H9 (cell line): ENCODE measurements around the gene IL32. TPM values are rescaled to one million over a fixed set of nuclear protein-coding genes. Genes with fewer than 3 reads are reported as not detected.

ENCODE experiments used
- DNase-seq: peaks from one replicate; pipeline ENCODE4 v3.0.0-alpha.2; 2017
- H2AFZ ChIP-seq: one replicate; pipeline ENCODE4 v1.6.1; 2013; ENCODE audit warnings: mild to moderate bottlenecking, low read length, control low read depth, moderate library complexity
- H2AK5ac ChIP-seq: 2 replicates; pipeline ENCODE4 v1.6.1; 2013; ENCODE audit warnings: low read length, control low read depth, mixed read lengths; ENCODE audit not compliant: insufficient read length
- H2BK120ac ChIP-seq: one replicate; pipeline ENCODE4 v1.6.1; 2013; ENCODE audit warnings: low read depth, mild to moderate bottlenecking, low read length, control low read depth, inconsistent platforms; ENCODE audit not compliant: poor library complexity, severe bottlenecking
- H2BK12ac ChIP-seq: 2 replicates; pipeline ENCODE4 v1.6.1; 2013; ENCODE audit warnings: low read length, control low read depth, mixed read lengths, low read depth; ENCODE audit not compliant: insufficient read length
- H2BK15ac ChIP-seq: 2 replicates; pipeline ENCODE4 v1.6.1; 2013; ENCODE audit warnings: low read depth, low read length, control low read depth
- H2BK20ac ChIP-seq: one replicate; pipeline ENCODE4 v1.6.1; 2013; ENCODE audit warnings: low read depth, mild to moderate bottlenecking, low read length, control low read depth, inconsistent platforms; ENCODE audit not compliant: poor library complexity, severe bottlenecking
- H2BK5ac ChIP-seq: 2 replicates; pipeline ENCODE4 v1.6.1; 2013; ENCODE audit warnings: low read length, control low read depth, mixed read lengths; ENCODE audit not compliant: insufficient read length
- H3K14ac ChIP-seq: 2 replicates; pipeline ENCODE4 v1.6.1; 2013; ENCODE audit warnings: low read length, control low read depth; ENCODE audit not compliant: insufficient read depth
- H3K18ac ChIP-seq: 2 replicates; pipeline ENCODE4 v1.6.1; 2013; ENCODE audit warnings: low read depth, mild to moderate bottlenecking, mixed read lengths, low read length, control low read depth; ENCODE audit not compliant: insufficient read length
- H3K23ac ChIP-seq: 2 replicates; pipeline ENCODE4 v1.6.1; 2013; ENCODE audit warnings: low read length, control low read depth, mixed read lengths, low read depth; ENCODE audit not compliant: insufficient read length
- H3K23me2 ChIP-seq: 2 replicates; pipeline ENCODE4 v1.6.1; 2013; ENCODE audit warnings: low read depth, mild to moderate bottlenecking, mixed read lengths, low read length, control low read depth; ENCODE audit not compliant: insufficient read length, poor library complexity, severe bottlenecking
- H3K27ac ChIP-seq: 2 replicates; pipeline ENCODE4 v1.5.1; 2013; ENCODE audit warnings: low read length, control low read depth, mixed read lengths, low read depth; ENCODE audit not compliant: insufficient read length
- H3K27me3 ChIP-seq: 2 replicates; pipeline ENCODE4 v1.6.1; 2013; ENCODE audit warnings: low read length, control low read depth, inconsistent platforms; ENCODE audit not compliant: insufficient read depth
- H3K4ac ChIP-seq: 2 replicates; pipeline ENCODE4 v1.6.1; 2013; ENCODE audit warnings: low read depth, mild to moderate bottlenecking, control low read depth, inconsistent platforms, low read length, moderate library complexity
- H3K4me1 ChIP-seq: 2 replicates; pipeline ENCODE4 v1.6.1; 2013; ENCODE audit warnings: low read length, control low read depth, inconsistent platforms; ENCODE audit not compliant: insufficient read depth
- H3K4me2 ChIP-seq: 2 replicates; pipeline ENCODE4 v1.6.1; 2013; ENCODE audit warnings: low read length, control low read depth, mixed read lengths; ENCODE audit not compliant: insufficient read length, insufficient read depth
- H3K56ac ChIP-seq: 2 replicates; pipeline ENCODE4 v1.6.1; 2013; ENCODE audit warnings: low read depth, mild to moderate bottlenecking, mixed read lengths, low read length, control low read depth; ENCODE audit not compliant: insufficient read length
- H3K79me1 ChIP-seq: 2 replicates; pipeline ENCODE4 v1.6.1; 2013; ENCODE audit warnings: low read depth, mild to moderate bottlenecking, moderate library complexity, low read length, control low read depth, inconsistent platforms; ENCODE audit not compliant: insufficient read depth, poor library complexity, severe bottlenecking
- H3K79me2 ChIP-seq: 2 replicates; pipeline ENCODE4 v1.6.1; 2013; ENCODE audit warnings: low read length, control low read depth, inconsistent platforms; ENCODE audit not compliant: insufficient read depth
- H3K9ac ChIP-seq: 2 replicates; pipeline ENCODE4 v1.6.1; 2013; ENCODE audit warnings: low read length, control low read depth, mixed read lengths; ENCODE audit not compliant: insufficient read length; ENCODE audit errors: extremely low read depth
- H3K9me3 ChIP-seq: one replicate; pipeline ENCODE4 v1.6.1; 2013; ENCODE audit warnings: low read depth, low read length, inconsistent platforms; ENCODE audit not compliant: control insufficient read depth
- H3T11ph ChIP-seq: one replicate; pipeline ENCODE4 v1.6.1; 2013; ENCODE audit warnings: mild to moderate bottlenecking, low read length, control low read depth, inconsistent platforms
- H4K20me1 ChIP-seq: one replicate; pipeline ENCODE4 v1.6.1; 2013; ENCODE audit not compliant: control insufficient read depth, insufficient read length, insufficient read depth
- H4K5ac ChIP-seq: 2 replicates; pipeline ENCODE4 v1.6.1; 2013; ENCODE audit warnings: low read depth, mild to moderate bottlenecking, mixed read lengths, low read length, control low read depth; ENCODE audit not compliant: insufficient read length
- H4K8ac ChIP-seq: replicated peaks from 2 replicates; pipeline ENCODE4 v1.6.1; 2013; ENCODE audit warnings: low read length, control low read depth, mixed read lengths, low read depth; ENCODE audit not compliant: insufficient read length
- H4K91ac ChIP-seq: 2 replicates; pipeline ENCODE4 v1.6.1; 2013; ENCODE audit warnings: low read depth, mild to moderate bottlenecking, moderate library complexity, mixed read lengths, low read length, control low read depth; ENCODE audit not compliant: insufficient read length
- H3K27ac Mint-ChIP-seq, 3 experiments: 2 replicates in 2 of 3; 3 replicates in 1 of 3; pipeline ENCODE4 v1.8.0; 2020 to 2021; ENCODE audit warnings: mixed read lengths in 3 of 3, mild to moderate bottlenecking in 1 of 3, moderate library complexity in 1 of 3
- H3K27me3 Mint-ChIP-seq: 2 replicates; pipeline ENCODE4 v1.8.0; 2021; ENCODE audit warnings: low read depth, mild to moderate bottlenecking, moderate library complexity, mixed read lengths
- H3K36me3 Mint-ChIP-seq, 3 experiments: 2 replicates in 2 of 3; 3 replicates in 1 of 3; pipeline ENCODE4 v1.8.0; 2020 to 2021; ENCODE audit warnings: low read depth in 3 of 3, mixed read lengths in 3 of 3; ENCODE audit not compliant: insufficient read depth in 1 of 3
- H3K4me1 Mint-ChIP-seq, 2 experiments: 2 replicates each; pipeline ENCODE4 v1.8.0; 2020; ENCODE audit warnings: mixed read lengths in 2 of 2
- H3K4me3 Mint-ChIP-seq, 2 experiments: 2 replicates in 1 of 2; 3 replicates in 1 of 2; pipeline ENCODE4 v1.8.0; 2020 to 2021; ENCODE audit warnings: mild to moderate bottlenecking in 2 of 2, mixed read lengths in 2 of 2, moderate library complexity in 1 of 2
- H3K9me3 Mint-ChIP-seq, 2 experiments: 2 replicates in 1 of 2; 3 replicates in 1 of 2; pipeline ENCODE4 v1.8.0; 2020; ENCODE audit warnings: mild to moderate bottlenecking in 2 of 2, mixed read lengths in 2 of 2, moderate library complexity in 1 of 2
- WGBS: extraction: QIAGEN DNeasy Blood & Tissue Kit; methylation state at CpG from one replicate; pipeline ENCODE4 v1.1.7; 2013; ENCODE audit warnings: missing lambda C conversion rate, low lambda C conversion rate, mixed read lengths; ENCODE audit not compliant: insufficient read length; ENCODE audit errors: extremely low coverage; 5-methylcytosine and 5-hydroxymethylcytosine counted together
- total RNA-seq: library from RNA; stranded (reverse); gene quantifications from 2 replicates; pipeline ENCODE4 v1.2.1, GENCODE V29; 2021
- TF ChIP-seq, protein P1 (sequence below): fragments of 200-600 bp; sonication (generic); conservative IDR thresholded peaks from 3 replicates; pipeline ENCODE4 v1.8.0; 2021; ENCODE audit warnings: antibody characterized with exemption, mild to moderate bottlenecking

IL32 gene
- total RNA-seq, 1 experiment from 2014 or later: 2.0 TPM

DNA sequence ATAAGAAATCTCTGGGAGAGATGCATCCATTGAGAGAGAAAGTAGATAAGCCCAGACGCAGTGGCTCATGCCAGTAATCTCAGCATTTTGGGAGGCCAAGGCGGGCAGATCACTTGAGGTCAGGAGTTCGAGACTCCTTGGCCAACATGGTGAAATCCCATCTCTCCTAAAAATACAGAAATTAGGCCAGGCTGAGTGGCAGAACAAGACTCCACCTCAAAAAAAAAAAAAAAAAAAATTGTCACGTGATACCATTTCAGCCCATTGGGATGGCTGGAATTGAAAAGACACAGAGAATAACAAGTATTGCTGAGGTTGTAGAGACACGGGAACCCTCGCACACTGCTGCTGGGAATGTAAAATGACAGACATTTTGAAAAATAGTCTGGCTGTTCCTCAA lies 2.9 kb upstream of the IL32 start:
- Mint-ChIP-seq H3K27ac (no peak overlapping the region), H3K9me3 (no peaks in the 10 kb centered on the region; a peak in 1 of 5 replicates), H3K4me3 (no peak overlapping the region), H3K4me1 (peaks cover 24 to 29% of the 10 kb centered on the region in 2 experiments), H3K27me3 (peaks cover 19% of the 10 kb centered on the region), H3K36me3 (peaks cover 0 to 1% (median 0%) of the 10 kb centered on the region in 3 experiments; a peak in 3 of 7 replicates)
- Histone ChIP-seq H3K27me3 (no peaks in the 10 kb centered on the region), H3K79me2 (no peaks in the 10 kb centered on the region), H2AFZ (no peak overlapping the region), H3K9me3 (no peaks in the 10 kb centered on the region), H3K4me1 (no peaks in the 10 kb centered on the region), H3K23ac (no peak overlapping the region), H2BK12ac (no peak overlapping the region), H2BK5ac (no peak overlapping the region), H3K14ac (no peak overlapping the region), H4K91ac (no peak overlapping the region), H3K9ac (no peak overlapping the region), H3K79me1 (no peaks in the 10 kb centered on the region), H2BK120ac (no peak overlapping the region), H2BK15ac (no peak overlapping the region), H4K8ac (no peak overlapping the region), H3K23me2 (peaks cover 14% of the 10 kb centered on the region), H3K4ac (no peak overlapping the region), H3K27ac (no peak overlapping the region), H3K4me2 (no peak overlapping the region), H3K18ac (no peak overlapping the region), H2AK5ac (no peak overlapping the region), H3T11ph (no peak overlapping the region), H4K5ac (no peak overlapping the region), H4K20me1 (no peaks in the 10 kb centered on the region), H3K56ac (no peak overlapping the region), H2BK20ac (no peak overlapping the region)
- TF ChIP-seq, protein P1, sequence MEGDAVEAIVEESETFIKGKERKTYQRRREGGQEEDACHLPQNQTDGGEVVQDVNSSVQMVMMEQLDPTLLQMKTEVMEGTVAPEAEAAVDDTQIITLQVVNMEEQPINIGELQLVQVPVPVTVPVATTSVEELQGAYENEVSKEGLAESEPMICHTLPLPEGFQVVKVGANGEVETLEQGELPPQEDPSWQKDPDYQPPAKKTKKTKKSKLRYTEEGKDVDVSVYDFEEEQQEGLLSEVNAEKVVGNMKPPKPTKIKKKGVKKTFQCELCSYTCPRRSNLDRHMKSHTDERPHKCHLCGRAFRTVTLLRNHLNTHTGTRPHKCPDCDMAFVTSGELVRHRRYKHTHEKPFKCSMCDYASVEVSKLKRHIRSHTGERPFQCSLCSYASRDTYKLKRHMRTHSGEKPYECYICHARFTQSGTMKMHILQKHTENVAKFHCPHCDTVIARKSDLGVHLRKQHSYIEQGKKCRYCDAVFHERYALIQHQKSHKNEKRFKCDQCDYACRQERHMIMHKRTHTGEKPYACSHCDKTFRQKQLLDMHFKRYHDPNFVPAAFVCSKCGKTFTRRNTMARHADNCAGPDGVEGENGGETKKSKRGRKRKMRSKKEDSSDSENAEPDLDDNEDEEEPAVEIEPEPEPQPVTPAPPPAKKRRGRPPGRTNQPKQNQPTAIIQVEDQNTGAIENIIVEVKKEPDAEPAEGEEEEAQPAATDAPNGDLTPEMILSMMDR: no peak
- no CpG with 5 or more reads among the region's 6 CpGs for WGBS
- no peak for DNase-seq
